ENCODE measurements around the gene CDC25B.
A peak's percentile ranks its signal among the peaks of the same experiment; 100 is the strongest.
"Not testable (repeated sequence)": the region's sequence is repeated elsewhere in the genome, so short reads cannot be mapped to it uniquely, and the experiment has no call there.

Gene CDC25B

DNA sequence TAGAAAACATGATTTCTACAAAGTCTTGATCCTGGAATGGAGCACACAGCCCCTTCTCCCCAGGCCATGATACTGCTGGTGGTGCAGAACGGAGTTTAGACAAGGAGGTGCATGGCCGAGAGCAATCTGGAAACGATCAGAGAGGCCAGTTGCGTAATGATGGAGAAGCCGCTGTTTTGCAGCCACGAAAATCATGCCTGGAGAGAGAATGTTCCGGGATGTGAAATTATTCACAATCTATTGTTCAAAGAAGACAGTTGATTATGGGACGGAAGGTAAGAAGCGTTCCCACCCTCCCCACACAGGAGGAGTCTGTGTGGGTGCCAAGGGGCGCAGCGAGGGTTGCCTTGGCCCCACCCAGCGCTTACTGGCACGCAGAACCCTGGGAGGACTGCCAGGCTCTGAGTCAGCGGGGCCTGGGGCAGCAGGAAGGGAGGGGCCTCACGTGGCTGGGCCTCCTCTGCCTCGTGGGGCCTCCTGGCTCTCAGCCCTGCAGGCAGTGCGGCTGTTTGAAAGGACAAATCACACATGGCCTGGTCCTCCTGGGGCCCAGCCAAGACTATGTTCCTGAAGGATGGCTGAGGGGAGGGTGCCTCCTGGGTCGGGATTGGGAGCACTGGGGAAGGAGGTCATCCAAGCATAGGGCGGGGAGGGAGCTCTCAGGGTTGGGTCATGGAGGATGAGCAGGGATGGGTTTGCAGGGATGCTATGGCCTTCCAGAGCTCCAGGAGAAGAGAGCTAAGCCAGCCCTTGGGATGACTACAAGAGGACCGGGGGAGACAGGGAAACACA is 15.6 kb downstream of the CDC25B start:
- peak; percentile 74 for DNase-seq

DNA sequence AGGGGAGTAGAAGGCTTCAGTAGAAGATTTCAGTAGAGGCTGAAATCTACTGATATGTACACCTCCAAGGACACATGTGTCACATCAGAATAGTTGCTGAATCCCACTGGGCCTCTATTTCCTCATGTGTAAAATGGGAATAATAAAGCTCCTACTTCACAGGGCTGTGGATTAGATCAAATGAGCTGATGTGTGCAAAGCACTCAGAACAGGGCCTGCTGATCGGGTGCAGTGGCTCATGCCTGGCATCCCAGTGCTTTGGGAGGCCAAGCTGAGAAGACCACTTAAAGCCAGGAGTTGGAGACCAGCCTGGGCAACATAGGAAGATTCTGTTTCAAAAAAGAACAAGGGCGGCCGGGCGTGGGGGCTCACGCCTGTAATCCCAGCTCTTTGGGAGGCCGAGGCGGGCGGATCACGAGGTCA is 16.2 kb downstream of the CDC25B start:
- no peak for DNase-seq

DNA sequence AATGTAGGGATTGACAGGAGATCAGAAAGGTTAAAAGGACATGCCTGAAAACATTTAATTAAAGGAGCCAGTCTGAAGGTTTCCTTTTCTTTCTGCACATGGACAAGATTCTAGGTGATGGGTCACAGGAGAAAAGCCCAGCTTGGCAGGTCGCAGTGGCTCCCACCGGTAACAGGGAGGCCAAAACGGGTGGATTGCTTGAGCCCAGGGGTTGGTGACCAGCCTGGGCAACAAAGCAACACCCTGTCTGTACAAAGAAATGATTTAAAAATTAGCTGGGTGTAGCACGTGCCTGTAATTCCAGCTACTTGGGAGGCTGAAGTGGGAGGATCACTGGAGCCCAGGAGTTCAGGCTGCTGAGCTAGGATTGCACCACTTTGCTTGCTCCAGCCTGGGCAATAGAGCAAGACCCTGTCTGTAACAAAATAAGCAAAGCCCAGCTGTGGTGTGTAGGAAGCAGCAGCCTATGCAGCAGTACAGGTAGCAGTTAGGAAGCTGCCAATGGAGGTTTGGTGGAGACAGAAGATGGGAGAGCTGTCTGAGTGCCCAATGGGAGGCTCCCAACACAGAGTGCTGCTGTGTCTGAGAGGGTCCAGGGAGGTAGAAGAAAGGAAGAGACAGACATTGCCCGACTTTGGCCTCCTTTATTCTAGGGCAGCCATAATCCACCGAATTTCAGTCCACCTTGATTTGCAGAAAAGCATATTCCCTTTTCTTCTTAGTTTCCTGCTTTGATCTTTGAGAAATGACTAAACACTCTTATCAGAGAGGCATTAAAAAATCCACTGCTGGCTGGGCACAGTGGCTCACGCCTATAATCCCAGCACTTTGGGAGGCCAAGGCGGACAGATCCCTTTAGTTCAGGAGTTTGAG is 17.1 kb downstream of the CDC25B start:
- no peak for DNase-seq

DNA sequence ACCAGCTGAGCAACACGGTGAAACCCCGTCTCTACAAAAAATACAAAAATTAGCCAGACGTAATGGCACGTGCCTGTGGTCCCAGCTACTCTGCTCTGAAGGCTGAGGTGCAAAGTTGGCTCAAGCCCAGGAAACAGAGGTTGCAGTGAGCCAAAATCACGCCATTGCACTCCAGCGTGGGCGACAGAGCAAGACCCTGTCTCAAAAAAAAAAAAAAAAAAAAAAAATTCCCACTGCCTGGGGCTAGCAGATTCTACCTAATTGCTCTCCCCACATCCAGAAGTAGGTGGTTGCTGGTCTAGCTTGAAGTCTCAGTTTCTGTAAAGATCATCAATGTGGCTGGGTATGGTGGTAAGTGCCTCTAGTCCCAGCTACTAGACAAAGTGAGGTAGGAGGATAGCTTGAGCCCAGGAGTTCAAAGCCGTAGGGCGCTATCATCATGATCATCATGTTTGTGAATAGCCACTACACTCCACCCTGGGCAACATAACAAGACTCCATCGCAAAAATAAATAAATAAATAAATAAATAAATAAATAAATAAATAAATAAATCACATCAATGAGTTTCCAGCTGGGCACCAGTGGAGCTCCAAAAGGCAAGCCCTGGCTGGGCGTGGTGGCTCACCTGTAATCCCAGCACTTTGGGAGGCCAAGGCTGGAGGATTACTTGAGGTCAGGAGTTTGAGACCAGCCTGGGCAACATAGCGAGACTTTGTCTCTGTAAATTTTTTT is 17.9 kb downstream of the CDC25B start:
- DNase-seq = no peak

DNA sequence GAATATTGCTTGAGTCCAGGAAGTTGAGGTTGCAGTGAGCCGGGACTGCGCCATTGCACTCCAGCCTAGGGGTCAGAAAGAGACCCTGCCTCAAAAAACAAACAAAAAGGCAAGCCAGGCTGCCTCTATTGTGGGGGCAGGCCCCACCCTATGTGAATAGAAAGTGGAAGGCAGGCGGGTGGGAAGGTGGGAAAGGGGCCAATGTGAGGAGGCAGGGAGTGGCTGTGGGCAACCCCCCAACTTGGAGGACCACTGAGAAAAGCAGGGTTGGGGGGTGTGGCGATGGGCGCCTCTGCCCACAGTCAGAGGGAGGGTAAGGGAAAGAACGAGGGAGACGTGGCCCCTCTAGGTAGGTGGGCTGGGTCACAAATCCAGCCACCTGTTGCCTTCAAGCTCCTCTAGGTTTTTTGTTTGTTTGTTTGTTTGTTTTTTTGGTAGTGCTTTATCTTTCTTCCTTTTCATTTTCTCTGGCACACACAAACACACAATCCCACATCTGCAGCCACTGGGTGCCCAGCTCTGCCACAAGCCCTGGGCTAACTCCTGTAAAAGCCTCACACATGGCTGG is 18.9 kb downstream of the CDC25B start:
- DNase-seq = no peak

DNA sequence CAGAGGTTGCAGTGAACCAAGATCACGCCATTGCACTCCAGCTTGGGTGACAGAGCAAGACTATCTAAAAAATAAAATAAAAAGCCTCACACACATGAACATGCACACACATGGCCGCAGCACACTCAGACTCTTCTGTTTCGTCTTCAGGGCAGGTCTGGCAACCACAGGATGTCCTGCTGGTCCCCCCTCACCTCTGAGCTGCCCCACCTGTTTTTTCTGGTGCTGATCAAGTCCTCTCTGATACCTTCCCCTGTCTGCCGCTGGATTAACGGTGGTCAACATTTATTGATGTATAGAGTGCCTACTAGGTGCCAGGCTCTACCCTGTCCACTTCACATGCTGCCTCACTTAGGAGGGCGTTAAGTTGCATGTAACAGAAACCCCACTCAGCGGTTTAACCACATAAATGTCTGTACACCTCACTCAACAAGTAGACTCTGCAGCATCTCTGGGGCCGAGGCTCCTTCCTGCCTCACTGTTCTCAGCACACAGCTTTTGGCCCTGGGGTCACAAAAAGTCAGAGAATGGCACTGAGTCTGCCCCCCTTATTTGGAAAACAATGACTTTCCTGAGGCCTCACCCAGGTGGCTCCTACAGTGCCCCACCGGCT is 19.7 kb downstream of the CDC25B start:
- no peak for DNase-seq

DNA sequence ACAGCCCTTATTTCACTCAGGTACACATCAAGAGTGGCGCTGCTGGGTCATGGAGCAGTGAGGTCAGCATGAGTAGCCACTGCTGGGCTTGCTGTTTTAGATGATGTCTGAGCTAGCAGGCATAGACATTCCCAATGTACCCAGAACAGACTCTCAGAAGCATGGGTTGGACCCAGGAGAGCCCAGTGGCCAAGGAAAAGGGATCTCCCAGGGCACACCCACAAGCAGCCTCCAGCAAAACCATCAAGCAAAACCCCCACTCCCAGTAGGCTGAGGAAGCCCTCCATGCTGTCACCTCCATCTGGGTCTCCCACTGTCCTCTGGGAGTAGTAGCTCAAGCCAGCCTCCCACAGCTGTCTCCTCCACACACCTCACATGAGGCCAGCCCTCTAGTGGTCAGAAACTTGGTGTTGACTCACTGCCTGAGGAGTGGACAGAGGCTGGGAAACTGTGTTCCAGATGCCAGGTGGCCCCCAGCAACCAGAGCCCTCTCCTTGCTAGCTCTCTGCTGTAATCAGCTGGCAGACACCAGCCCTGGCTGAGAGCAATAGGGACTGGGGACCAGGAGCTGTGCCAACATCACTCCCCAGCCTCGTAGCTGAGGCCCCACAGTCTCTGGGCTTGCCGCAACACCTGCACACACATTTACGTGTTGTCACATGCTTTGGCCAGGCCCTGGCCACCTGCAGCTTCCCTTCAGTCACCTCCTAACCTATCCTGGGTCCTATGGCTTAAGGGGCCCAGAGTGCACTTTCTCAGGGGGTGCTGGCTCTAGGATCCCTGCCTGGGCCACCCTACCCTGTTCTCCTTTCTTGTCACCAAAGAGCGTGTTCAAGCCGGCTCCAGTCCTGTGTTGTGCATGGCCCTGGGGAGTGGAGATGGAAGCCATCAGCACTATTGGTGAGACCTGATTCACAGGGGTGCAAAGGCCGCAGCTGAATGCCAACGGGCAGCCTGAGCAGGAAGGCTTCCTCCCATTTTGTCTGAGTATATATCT is 22.3 kb downstream of the CDC25B start:
- peak; percentile 8 for DNase-seq

DNA sequence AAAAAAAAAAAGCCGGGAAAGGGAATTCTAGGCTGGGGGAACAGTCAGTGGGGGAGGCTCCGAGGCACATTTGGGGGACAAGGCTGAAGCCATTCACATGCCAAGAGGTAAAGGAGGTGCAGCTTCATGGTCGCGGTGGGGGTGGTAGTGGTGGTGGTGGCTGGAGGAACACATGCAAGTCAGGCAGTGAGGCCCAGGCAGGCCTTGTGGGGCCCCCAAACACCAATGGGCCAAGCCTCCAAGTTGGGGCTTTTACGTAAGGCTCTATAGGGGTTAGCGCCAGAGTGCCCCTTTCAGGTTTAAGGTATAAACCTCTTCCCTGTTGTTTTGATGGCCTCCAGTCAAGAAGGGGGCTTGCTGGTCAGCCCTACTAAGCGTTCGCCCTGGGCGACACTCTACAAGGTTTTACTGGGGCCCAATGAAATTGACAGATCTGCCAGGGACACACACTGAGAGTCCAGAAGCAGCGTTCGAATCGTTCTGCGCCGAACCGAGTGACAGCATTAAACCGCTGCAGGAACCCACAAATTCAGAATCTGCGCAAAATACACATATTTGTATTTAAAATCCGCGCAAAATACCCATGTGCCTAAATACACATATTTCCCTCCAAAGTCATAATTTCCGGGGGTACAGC is 23.4 kb downstream of the CDC25B start:
- no peak for DNase-seq

DNA sequence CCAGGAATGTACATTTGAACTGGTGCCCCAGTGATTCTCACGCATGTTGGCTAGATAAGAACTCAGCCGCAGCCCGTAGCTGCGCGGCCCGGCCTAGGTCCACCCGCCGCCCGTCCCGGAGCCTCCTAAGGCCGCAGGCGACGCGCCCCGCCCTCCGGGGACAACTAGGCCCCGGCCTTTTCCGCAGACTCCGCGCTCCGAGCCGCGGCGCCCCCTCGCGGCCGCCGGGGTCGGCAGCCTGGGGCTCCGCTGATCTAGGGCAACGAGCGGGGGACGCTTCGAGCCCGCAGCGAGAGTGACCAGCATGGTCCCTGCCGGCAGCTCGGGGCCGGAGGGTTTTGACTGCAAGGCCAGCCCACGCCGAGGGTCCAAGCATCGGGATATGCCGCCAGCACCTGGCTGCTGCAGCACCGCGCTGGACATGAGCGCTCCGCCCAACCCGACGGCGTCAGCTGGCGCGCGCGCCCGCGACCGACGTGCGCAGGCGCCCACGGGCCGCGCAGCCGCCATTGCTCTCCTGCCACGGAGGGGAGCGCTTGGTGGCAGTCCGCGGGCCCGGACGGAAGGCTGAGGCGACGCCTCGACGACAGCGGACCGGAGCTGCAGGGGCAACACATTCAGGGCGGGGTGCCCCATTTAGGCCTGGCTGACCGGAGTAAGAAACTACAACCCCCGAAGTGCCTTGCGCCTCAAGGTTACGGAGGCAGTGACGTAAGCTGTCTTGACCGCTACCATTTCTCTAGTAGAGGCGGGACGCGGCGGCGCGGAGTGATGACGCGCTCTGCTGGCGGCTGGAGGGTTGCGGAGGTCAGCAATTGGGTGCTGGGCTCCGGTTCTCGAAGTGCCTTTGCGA is 24.2 kb downstream of the CDC25B start, which contains the start of gene AP5S1:
AP5S1 (plus strand) TSS at position 500 of the 853 bp plus-strand sequence. CDS start 1,571 bp downstream, outside the sequence.
- peak; percentile 96 for DNase-seq

DNA sequence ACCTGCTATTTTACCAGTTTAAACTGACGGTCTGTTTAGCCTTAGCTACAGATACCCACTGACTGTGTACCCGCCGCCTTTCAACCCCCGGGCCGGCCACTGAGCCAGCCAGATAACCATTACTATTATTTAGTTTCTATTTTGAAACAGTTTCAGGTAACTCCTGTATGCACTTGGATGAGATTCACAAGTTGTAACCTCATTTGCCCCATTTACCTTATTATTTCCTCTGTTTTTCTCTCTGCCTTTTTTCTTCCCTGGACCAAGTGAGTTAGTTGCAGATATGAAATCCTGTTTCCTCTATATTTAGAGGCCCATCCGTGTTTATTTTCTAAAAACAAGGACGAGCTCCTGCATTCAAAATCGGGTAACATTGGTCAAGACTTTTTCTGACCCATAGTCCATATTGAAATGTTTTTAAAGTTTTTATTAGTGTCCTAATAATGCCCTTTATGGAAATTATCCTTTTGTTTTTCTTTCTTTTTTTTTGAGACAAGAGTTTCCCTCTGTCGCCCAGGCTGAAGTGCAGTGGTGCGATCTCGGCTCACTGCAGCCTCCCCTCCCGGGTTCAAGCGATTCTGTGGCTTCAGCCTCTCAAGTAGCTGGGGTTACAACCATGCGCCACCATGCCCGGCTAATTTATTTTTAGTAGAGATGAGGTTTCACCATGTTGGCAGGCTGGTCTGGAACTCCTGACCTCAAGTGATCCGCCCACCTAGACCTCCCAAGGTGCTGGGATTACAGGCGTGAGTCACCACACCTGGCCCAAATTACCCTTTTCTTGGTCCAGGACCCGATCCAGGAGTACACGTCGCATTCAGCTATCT is 25.0 kb downstream of the CDC25B start:
- no peak for DNase-seq

DNA sequence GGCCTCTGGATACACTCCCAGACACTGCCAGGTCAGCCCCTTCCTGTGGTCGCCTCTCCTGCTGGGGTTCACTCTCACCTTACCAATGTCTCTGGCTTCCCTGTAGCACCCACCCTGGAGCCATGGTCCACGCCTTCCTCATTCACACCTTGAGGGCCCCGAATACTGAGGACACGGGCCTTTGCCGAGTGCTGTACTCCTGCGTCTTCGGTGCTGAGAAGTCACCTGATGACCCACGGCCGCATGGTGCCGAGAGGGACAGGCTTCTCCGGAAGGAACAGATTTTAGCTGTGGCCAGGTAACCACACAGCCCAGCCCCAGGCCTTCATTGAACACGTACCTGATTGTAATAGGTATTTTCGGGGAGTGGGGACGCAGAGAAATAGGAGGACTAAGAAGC is 25.9 kb downstream of the CDC25B start:
- DNase-seq = no peak

DNA sequence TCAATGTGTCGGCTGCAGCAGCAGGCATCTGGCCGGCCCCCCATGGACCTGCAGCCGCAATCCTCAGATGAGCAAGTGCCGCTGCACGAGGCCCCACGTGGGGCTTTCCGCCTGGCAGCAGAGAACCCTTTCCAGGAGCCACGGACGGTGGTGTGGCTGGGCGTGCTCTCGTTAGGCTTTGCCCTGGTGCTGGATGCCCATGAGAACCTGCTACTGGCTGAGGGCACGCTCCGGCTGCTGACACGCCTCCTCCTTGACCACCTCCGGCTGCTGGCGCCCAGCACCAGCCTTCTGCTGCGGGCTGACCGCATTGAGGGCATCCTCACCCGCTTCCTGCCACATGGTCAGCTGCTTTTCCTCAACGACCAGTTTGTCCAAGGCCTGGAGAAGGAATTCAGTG is 27.8 kb downstream of the CDC25B start:
- no peak for DNase-seq

DNA sequence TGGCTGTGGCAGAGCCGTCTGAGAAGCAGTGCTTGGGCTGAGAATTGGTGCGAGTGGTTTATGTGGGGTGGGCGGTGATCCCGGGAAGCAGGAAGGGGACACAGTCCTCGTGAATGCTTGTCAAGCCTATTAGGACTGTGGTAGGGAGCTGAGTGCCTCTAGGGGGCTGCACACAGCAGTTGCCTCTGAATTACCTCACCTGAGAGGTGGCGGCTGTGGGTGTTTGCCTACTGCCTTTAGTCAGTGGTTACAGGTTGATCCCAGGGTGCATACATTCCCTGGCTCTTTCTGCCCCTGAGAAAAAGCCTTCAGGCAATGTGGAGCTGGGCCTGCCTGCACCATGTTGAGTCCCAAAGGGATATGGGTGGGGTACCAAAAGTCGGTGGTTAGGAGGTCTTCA is 29.4 kb downstream of the CDC25B start:
- no peak for DNase-seq

DNA sequence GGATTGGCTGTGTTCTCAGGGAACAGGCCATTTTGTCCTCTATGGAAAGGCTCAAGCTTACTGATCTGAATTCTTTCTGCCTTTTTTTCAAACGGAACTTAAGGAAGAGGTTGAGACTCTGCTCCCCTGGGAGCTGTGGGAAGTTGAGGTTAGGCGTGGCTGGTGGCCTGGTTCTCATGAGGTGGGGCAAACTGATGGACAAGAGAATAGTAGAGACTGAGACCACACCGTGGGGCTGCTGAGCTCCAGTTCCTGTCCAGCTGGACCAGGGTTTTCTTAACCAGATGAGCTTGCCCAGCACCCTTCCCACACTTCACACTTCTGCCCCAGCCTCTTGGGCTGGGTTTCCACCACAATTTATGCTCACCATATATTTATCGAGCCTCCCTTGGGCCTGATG is 30.3 kb downstream of the CDC25B start:
- no peak for DNase-seq

DNA sequence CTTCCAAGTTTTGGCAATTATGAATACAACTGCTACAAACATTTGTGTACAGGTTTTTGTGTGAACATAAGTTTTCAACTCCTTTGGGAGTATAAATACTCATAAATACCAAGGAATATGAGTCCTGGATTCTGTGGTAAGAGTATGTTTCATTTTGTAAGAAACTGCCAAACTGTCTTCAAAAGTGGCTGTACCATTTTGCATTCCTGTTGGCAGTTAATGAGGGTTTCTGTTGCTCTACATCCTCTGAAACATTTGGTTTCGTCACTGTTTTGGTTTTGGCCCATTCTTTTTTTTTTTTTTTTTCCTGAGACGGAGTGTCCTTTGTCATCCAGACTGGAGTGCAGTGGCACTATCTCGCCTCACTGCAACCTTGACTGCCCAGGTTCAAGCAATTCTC is 32.7 kb downstream of the CDC25B start:
- no peak for DNase-seq

DNA sequence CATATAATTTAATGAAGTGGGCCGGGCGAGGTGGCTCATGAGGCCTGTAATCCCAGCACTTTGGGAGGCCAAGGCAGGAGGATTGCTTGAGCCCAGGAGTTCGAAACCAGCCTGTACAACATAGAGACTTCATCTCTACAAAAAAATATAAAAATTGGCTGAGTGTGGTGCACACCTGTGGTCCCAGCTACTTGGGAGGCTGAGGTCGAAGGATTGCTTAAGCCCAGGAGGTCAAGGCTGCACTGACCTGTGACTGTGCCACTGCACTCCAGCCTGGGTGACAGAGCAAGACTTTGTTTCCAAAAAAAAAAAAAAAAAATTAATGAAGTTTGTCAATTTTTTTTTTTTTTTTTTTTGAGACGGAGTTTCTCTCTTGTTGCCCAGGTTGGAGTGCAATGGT is 33.8 kb downstream of the CDC25B start:
- DNase-seq = not testable (repeated sequence)

DNA sequence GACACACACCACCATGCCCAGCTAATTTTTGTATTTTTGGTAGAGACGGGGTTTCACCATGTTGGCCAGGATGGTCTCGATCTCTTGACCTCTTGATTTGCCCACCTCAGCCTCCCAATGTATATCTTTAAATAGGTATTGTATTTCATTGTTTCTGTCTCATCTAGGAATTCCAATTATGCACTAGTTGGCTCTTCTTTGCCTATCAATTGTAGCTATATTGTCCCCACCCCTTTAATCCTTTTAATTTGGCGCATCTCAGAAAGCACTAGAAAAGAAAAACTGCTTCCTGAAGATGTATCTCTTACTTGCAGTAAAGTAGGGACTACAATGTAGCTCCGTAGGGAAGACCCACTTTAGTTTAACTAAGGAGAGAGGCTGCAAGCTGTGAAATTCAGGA is 40.0 kb downstream of the CDC25B start:
- no peak for DNase-seq

DNA sequence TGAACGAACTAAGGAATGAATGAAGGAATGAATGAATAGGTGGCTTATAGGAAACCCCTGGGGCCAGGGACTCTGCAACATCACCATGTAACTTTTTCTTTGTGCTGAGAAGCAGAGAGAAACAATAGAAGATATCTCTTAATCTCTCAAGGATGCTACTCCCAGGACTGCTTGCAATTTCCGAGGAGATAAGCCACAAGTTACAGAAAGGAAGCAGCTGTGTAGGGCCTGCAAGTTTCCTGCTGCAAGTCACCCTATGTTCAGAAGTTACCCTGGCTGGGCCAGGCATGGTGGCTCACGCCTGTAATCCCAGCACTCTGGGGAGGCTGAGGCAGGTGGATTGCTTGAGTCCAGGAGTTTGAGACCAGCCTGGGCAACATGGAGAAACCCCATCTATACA is 43.2 kb downstream of the CDC25B start:
- peak; percentile 54 for DNase-seq

DNA sequence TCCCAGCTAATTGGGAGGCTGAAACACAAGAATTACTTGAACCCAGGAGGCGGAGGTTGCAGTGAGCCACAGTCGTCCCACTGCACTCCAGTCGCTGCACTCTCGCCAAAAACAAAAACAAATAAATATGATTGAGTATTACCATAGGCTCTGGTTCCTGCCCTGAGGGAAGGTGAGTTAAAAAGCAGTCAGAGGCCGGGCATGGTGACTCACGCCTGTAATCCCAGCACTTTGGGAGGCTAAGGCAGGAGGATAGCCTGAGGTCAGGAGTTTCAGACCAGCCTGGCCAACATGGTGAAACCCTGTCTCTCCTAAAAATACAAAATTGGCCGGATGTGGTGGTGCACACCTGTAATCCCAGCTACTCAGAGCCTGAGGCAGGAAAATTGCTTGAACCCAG is 44.1 kb downstream of the CDC25B start:
- not testable (repeated sequence) for DNase-seq

Measured in GDM1 (cell line).